SH-SY5Y (cell line): ENCODE measurements around the gene GGN.

Experiments
- GATA2 ChIP-seq: IDR thresholded peaks from 2 replicates; pipeline ENCODE4 v1.6.1; 2011; ENCODE audit warnings: mild to moderate bottlenecking, low read depth, low read length
- GATA3 ChIP-seq: IDR thresholded peaks from 2 replicates; pipeline ENCODE4 v1.6.1; 2011; ENCODE audit warnings: low read depth, mild to moderate bottlenecking, low read length, moderate library complexity

Gene GGN

GRCh38 chr19:38337360-38337653, 50.5 kb downstream of the GGN start:
- TF ChIP-seq GATA2 = no peak
- TF ChIP-seq GATA3 = no peak

DNA sequence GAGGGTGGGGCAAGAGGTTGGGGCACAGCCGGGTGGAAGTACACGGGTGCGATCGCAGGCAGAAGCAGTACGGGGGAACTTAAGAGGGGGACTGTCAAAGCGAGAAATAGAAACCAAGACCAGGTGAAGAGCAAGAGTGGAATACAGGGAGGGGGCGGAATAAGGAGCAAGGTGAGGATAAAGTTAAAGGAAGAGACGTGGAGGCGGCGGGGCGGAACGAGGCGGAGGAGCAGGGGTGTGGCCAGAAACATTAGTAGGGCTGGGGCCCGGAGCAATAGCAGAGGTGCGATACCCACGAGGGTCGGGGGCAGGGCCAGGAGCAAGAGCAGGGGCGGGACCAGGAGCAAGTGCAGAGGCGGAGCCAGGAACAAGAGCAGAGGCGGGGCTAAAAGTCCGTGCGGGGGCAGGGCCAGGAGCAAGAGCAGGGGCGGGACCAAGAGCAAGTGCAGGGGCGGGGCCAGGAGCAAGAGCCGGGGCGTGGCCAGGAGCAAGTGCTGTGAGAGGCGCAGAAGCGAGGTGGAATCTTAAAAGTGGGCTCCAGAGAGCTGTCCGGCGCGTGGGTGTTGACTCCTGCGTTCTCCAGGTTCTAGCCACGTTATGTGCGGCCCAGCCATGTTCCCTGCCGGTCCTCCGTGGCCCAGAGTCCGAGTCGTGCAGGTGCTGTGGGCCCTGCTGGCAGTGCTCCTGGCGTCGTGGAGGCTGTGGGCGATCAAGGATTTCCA, 51.0 kb downstream of the GGN start:
- no peak for TF ChIP-seq GATA2
- TF ChIP-seq GATA3 = no peak

GRCh38 chr19:38335949-38336637, 51.7 kb downstream of the GGN start:
- no peak for TF ChIP-seq GATA2
- no peak for TF ChIP-seq GATA3
